ENCODE data around the gene TUBB4A.

Gene TUBB4A

DNA sequence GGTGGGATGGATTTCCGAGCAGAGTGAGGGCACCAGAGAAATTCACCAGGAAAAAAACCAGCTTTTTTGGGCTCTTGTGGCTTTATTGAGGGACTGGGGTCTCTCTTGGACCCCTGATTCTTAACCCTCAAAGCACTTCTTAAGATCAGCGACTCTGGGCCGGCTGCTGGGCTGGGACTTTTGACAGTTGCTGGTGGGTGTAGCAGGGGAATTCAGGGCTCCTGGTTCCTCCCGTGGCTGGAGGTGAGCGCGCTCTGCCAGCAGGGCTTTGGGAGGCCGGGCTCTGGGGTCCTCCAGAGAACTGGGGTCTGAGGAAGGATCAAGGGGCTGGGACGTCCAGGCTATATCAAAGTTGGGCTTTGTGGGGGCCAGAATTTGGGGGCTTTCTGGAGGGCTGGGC is 34.7 kb downstream of the TUBB4A start:
- H3K36me3 ChIP-seq (ENCODE audit: insufficient read depth, low read length): no peaks in the 10 kb centered on the region
- H2AFZ ChIP-seq (ENCODE audit: low read length): no peak overlapping the region
- no peaks in the 10 kb centered on the region for H3K79me2 ChIP-seq (ENCODE audit: insufficient read depth, low read length)
- no peaks in the 10 kb centered on the region for H3F3A ChIP-seq (ENCODE audit: low read depth)
- H3K27me3 ChIP-seq (ENCODE audit: insufficient read depth, low read length, poor library complexity, severe bottlenecking): no peaks in the 10 kb centered on the region
- no peaks in the 10 kb centered on the region for H4K20me1 ChIP-seq (ENCODE audit: insufficient read depth, low read length, poor library complexity, severe bottlenecking)
- no peak overlapping the region for H3K4me2 ChIP-seq (ENCODE audit: low read depth, low read length, poor library complexity, severe bottlenecking)
- H3K9me3 ChIP-seq (ENCODE audit: insufficient read depth, low read depth, low read length): no peaks in the 10 kb centered on the region
- H3K4me1 ChIP-seq (ENCODE audit: insufficient read depth, low read length, poor library complexity, severe bottlenecking): no peaks in the 10 kb centered on the region
- TF ChIP-seq EZH2phosphoT487 (IDR thresholded peaks at IDR 0.05; ENCODE audit: borderline replicate concordance): no peak
- TF ChIP-seq, protein P1, sequence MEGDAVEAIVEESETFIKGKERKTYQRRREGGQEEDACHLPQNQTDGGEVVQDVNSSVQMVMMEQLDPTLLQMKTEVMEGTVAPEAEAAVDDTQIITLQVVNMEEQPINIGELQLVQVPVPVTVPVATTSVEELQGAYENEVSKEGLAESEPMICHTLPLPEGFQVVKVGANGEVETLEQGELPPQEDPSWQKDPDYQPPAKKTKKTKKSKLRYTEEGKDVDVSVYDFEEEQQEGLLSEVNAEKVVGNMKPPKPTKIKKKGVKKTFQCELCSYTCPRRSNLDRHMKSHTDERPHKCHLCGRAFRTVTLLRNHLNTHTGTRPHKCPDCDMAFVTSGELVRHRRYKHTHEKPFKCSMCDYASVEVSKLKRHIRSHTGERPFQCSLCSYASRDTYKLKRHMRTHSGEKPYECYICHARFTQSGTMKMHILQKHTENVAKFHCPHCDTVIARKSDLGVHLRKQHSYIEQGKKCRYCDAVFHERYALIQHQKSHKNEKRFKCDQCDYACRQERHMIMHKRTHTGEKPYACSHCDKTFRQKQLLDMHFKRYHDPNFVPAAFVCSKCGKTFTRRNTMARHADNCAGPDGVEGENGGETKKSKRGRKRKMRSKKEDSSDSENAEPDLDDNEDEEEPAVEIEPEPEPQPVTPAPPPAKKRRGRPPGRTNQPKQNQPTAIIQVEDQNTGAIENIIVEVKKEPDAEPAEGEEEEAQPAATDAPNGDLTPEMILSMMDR (conservative IDR thresholded peaks at IDR 0.05; ENCODE audit: low read length): no peak
- H3K4me3 ChIP-seq (ENCODE audit: low read length, poor library complexity, severe bottlenecking): no peak overlapping the region
- H3K9me2 ChIP-seq (replicated peaks; ENCODE audit: low read depth, low read length): no peaks in the 10 kb centered on the region
- no peak overlapping the region for H3K9ac ChIP-seq (ENCODE audit: low read depth, low read length, poor library complexity, severe bottlenecking)

DNA sequence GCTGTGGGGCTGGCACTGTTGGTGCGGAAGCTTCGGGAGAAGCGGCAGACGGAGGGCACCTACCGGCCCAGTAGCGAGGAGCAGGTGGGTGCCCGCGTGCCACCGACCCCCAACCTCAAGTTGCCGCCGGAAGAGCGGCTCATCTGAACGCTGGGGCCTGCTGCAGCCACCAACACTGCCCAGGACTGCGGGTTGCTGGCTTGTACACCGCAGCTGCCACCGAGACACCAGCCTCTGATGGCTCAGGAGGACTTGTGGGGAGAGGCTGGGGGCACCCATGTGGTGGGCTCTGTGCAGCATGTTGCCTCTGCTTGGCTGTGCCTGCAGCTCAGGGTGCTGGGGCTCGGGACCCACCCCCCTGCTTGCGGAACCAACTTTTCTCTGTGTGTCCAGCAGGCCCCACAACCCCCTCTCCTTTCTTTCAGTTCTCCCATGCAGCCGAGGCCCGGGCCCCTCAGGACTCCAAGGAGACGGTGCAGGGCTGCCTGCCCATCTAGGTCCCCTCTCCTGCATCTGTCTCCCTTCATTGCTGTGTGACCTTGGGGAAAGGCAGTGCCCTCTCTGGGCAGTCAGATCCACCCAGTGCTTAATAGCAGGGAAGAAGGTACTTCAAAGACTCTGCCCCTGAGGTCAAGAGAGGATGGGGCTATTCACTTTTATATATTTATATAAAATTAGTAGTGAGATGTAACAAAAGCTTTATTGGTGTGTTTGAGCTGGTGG is 35.4 kb downstream of the TUBB4A start:
- Histone ChIP-seq H3F3A (ENCODE audit: low read depth) (no peaks in the 10 kb centered on the region), H3K4me1 (ENCODE audit: insufficient read depth, low read length, poor library complexity, severe bottlenecking) (no peaks in the 10 kb centered on the region), H3K9ac (ENCODE audit: low read depth, low read length, poor library complexity, severe bottlenecking) (no peak overlapping the region), H3K27me3 (ENCODE audit: insufficient read depth, low read length, poor library complexity, severe bottlenecking) (no peaks in the 10 kb centered on the region), H3K36me3 (ENCODE audit: insufficient read depth, low read length) (no peaks in the 10 kb centered on the region), H2AFZ (ENCODE audit: low read length) (no peak overlapping the region), H3K4me2 (ENCODE audit: low read depth, low read length, poor library complexity, severe bottlenecking) (no peak overlapping the region), H3K79me2 (ENCODE audit: insufficient read depth, low read length) (no peaks in the 10 kb centered on the region), H3K9me2 (replicated peaks; ENCODE audit: low read depth, low read length) (no peaks in the 10 kb centered on the region), H3K9me3 (ENCODE audit: insufficient read depth, low read depth, low read length) (no peaks in the 10 kb centered on the region), H4K20me1 (ENCODE audit: insufficient read depth, low read length, poor library complexity, severe bottlenecking) (no peaks in the 10 kb centered on the region), H3K4me3 (ENCODE audit: low read length, poor library complexity, severe bottlenecking) (no peak overlapping the region)
- TF ChIP-seq, protein P1 (conservative IDR thresholded peaks at IDR 0.05; ENCODE audit: low read length): no peak
- no peak for TF ChIP-seq EZH2phosphoT487 (IDR thresholded peaks at IDR 0.05; ENCODE audit: borderline replicate concordance)

DNA sequence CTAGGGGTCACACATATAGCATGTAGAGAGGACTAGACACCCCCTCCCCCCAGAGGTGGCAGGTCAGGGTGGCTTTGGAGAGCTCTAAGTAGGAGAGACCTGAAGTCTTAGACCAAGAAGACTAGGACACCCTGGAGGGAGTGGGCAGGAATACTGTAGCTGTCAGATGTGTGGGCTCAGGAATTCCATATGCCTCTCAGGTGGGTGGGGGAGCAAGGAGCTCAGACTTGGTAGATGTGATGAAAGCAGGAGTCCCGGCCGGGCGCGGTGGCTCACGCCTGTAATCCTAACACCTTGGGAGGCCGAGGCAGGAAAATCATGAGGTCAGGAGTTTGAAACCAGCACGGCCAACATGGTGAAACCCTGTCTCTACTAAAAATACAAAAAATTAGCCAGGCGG is 36.4 kb downstream of the TUBB4A start:
- TF ChIP-seq EZH2phosphoT487 (IDR thresholded peaks at IDR 0.05; ENCODE audit: borderline replicate concordance): no peak
- no peaks in the 10 kb centered on the region for H3K27me3 ChIP-seq (ENCODE audit: insufficient read depth, low read length, poor library complexity, severe bottlenecking)
- H4K20me1 ChIP-seq (ENCODE audit: insufficient read depth, low read length, poor library complexity, severe bottlenecking): no peaks in the 10 kb centered on the region
- no peak overlapping the region for H3K4me2 ChIP-seq (ENCODE audit: low read depth, low read length, poor library complexity, severe bottlenecking)
- no peak overlapping the region for H3K4me3 ChIP-seq (ENCODE audit: low read length, poor library complexity, severe bottlenecking)
- no peaks in the 10 kb centered on the region for H3K4me1 ChIP-seq (ENCODE audit: insufficient read depth, low read length, poor library complexity, severe bottlenecking)
- H3F3A ChIP-seq (ENCODE audit: low read depth): no peaks in the 10 kb centered on the region
- no peaks in the 10 kb centered on the region for H3K9me3 ChIP-seq (ENCODE audit: insufficient read depth, low read depth, low read length)
- no peaks in the 10 kb centered on the region for H3K9me2 ChIP-seq (replicated peaks; ENCODE audit: low read depth, low read length)
- no peaks in the 10 kb centered on the region for H3K36me3 ChIP-seq (ENCODE audit: insufficient read depth, low read length)
- no peaks in the 10 kb centered on the region for H3K79me2 ChIP-seq (ENCODE audit: insufficient read depth, low read length)
- H3K9ac ChIP-seq (ENCODE audit: low read depth, low read length, poor library complexity, severe bottlenecking): no peak overlapping the region
- no peak overlapping the region for H2AFZ ChIP-seq (ENCODE audit: low read length)

DNA sequence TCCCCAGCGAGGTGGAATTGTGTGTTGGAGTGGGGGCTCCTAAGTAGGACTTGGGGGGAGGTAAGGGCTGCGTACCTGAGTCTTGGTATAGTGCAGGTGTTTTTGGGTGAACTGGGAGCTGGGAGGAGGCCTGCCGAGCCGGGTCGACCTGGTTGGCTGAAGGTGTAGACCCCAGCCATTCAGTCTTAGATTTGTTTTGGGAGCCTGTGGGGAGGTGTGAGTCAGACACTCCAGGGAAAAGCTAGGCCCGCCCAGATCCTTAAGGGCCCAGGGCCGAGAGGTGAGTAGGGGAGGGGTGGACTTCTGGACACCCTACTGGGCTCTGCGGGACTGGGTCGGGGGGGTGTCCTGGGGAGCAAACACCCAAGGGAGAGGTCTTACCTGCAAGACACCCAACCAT is 37.1 kb downstream of the TUBB4A start:
- Histone ChIP-seq H3K4me1 (ENCODE audit: insufficient read depth, low read length, poor library complexity, severe bottlenecking) (no peaks in the 10 kb centered on the region), H3F3A (ENCODE audit: low read depth) (no peaks in the 10 kb centered on the region), H3K9ac (ENCODE audit: low read depth, low read length, poor library complexity, severe bottlenecking) (no peak overlapping the region), H3K4me2 (ENCODE audit: low read depth, low read length, poor library complexity, severe bottlenecking) (no peak overlapping the region), H2AFZ (ENCODE audit: low read length) (no peak overlapping the region), H3K9me2 (replicated peaks; ENCODE audit: low read depth, low read length) (no peaks in the 10 kb centered on the region), H3K36me3 (ENCODE audit: insufficient read depth, low read length) (no peaks in the 10 kb centered on the region), H4K20me1 (ENCODE audit: insufficient read depth, low read length, poor library complexity, severe bottlenecking) (no peaks in the 10 kb centered on the region), H3K27me3 (ENCODE audit: insufficient read depth, low read length, poor library complexity, severe bottlenecking) (no peaks in the 10 kb centered on the region), H3K79me2 (ENCODE audit: insufficient read depth, low read length) (no peaks in the 10 kb centered on the region), H3K9me3 (ENCODE audit: insufficient read depth, low read depth, low read length) (no peaks in the 10 kb centered on the region), H3K4me3 (ENCODE audit: low read length, poor library complexity, severe bottlenecking) (no peak overlapping the region)
- TF ChIP-seq, protein P1 (conservative IDR thresholded peaks at IDR 0.05; ENCODE audit: low read length): no peak
- no peak for TF ChIP-seq EZH2phosphoT487 (IDR thresholded peaks at IDR 0.05; ENCODE audit: borderline replicate concordance)
